Measurements from ENCODE around the gene SCG5. TPM values are rescaled to one million over a fixed set of nuclear protein-coding genes. Genes with fewer than 3 reads are reported as not detected.

Gene SCG5
- total and polyA plus RNA-seq, 10 of the 15 experiments (the other 5 are each of a cell fraction or from before 2014, with no cell fraction given) = 0.13 to 0.62 (median 0.48) TPM

GRCh38 chr15:32736701-32737061, 95.2 kb downstream of the SCG5 start (continued):
- TF ChIP-seq, protein P1, sequence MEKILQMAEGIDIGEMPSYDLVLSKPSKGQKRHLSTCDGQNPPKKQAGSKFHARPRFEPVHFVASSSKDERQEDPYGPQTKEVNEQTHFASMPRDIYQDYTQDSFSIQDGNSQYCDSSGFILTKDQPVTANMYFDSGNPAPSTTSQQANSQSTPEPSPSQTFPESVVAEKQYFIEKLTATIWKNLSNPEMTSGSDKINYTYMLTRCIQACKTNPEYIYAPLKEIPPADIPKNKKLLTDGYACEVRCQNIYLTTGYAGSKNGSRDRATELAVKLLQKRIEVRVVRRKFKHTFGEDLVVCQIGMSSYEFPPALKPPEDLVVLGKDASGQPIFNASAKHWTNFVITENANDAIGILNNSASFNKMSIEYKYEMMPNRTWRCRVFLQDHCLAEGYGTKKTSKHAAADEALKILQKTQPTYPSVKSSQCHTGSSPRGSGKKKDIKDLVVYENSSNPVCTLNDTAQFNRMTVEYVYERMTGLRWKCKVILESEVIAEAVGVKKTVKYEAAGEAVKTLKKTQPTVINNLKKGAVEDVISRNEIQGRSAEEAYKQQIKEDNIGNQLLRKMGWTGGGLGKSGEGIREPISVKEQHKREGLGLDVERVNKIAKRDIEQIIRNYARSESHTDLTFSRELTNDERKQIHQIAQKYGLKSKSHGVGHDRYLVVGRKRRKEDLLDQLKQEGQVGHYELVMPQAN (conservative IDR thresholded peaks at IDR 0.05) = no peak
- TF ChIP-seq CBFB (IDR thresholded peaks at IDR 0.05; ENCODE audit: low read depth) = no peak

DNA sequence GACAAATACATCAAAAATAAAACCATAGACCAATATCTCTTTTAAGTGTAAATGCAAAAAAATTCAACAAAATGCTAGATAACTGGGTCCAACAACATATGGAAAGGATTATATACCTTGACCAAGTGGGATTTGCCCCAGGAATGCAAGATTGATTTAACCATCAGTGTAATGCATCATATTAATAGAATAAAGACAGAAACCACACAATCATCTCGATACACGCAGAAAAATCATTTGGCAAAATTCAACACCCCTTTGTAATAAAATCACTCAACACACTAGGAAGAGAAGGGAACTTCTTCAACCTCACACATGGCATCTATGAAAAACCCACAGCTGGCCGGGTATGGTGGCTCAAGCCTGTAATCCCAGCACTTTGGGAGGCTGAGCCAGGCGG, 95.8 kb downstream of the SCG5 start:
- no TSS peak for BruUV-seq (replicated peaks)
- 24% methylated on average over 4 of the region's 4 CpGs for WGBS (ENCODE audit: insufficient coverage, insufficient replicate concordance, low lambda C conversion rate, missing lambda C conversion rate)
- H2AFZ ChIP-seq (ENCODE audit: control insufficient read depth, low read depth, low read length) = no peak overlapping the region
- FAIRE-seq (no peak), DNase-seq (ENCODE audit: low read depth, low spot score) (no peak), ATAC-seq (no peak)
- H3K9ac ChIP-seq (ENCODE audit: control insufficient read depth, insufficient read depth, low read length) = no peak overlapping the region
- no peaks in the 10 kb centered on the region for H3K36me3 ChIP-seq (ENCODE audit: control insufficient read depth in 2 of 2, insufficient read depth in 2 of 2, low read length in 1 of 2)
- H3K27me3 ChIP-seq (replicated peaks in 1 of 2; ENCODE audit: control insufficient read depth in 2 of 2, insufficient read depth in 2 of 2, low read length in 1 of 2) = peaks cover 0 to 1% of the 10 kb centered on the region in 2 experiments; a peak in 1 of 4 replicates
- H3K9me3 ChIP-seq (replicated peaks; ENCODE audit: control insufficient read depth, insufficient read depth, low read length) = no peaks in the 10 kb centered on the region
- no peak overlapping the region for H3K4me2 ChIP-seq (ENCODE audit: control insufficient read depth, insufficient read depth)
- H4K20me1 ChIP-seq (ENCODE audit: control insufficient read depth, insufficient read depth) = no peaks in the 10 kb centered on the region
- ChIA-PET SMC1A (ENCODE audit: uncharacterized antibody, unreplicated experiment) (no interaction called here), POLR2A (no interaction called here), CTCF (no interaction called here), RAD21 (ENCODE audit: unreplicated experiment) (no interaction called here)
- intact Hi-C loops (cut with micrococcal nuclease; ENCODE audit: unreplicated experiment) = no loop called here
- H3K27ac ChIP-seq (ENCODE audit: control insufficient read depth, insufficient read depth) = no peak overlapping the region
- H3K4me1 ChIP-seq (ENCODE audit: control insufficient read depth, insufficient read depth, low read length) = no peaks in the 10 kb centered on the region
- no peak overlapping the region for H3K4me3 ChIP-seq
- no peaks in the 10 kb centered on the region for H3K79me2 ChIP-seq (ENCODE audit: control insufficient read depth, insufficient read depth, low read length)
- in situ Hi-C loops (cut with MboI) = no loop called here
- TF ChIP-seq ZNF622 (IDR thresholded peaks at IDR 0.05) (no peak), BACH1 (IDR thresholded peaks at IDR 0.05; ENCODE audit: borderline replicate concordance) (no peak), TARDBP (IDR thresholded peaks at IDR 0.05; ENCODE audit: borderline replicate concordance) (no peak), STAT1 (conservative IDR thresholded peaks at IDR 0.05) (no peak), RELB (IDR thresholded peaks at IDR 0.05; ENCODE audit: low read depth) (no peak), RCOR1 (conservative IDR thresholded peaks at IDR 0.05; ENCODE audit: low read depth, low read length) (no peak), NFYA (IDR thresholded peaks at IDR 0.05; ENCODE audit: borderline replicate concordance, low read depth, low read length) (no peak), HDAC6 (IDR thresholded peaks at IDR 0.05; ENCODE audit: unreplicated experiment) (no peak), RBBP5 (conservative IDR thresholded peaks at IDR 0.05) (no peak), EGR1 (IDR thresholded peaks at IDR 0.05; ENCODE audit: borderline replicate concordance in 1 of 2, low read depth in 2 of 2, low read length in 2 of 2) (no peak), NR2C2 (IDR thresholded peaks at IDR 0.05; ENCODE audit: borderline replicate concordance, control insufficient read depth, insufficient read length, low read depth) (no peak), BRCA1 (IDR thresholded peaks at IDR 0.05; ENCODE audit: low read depth, low read length) (no peak)
- TF ChIP-seq, protein P2, sequence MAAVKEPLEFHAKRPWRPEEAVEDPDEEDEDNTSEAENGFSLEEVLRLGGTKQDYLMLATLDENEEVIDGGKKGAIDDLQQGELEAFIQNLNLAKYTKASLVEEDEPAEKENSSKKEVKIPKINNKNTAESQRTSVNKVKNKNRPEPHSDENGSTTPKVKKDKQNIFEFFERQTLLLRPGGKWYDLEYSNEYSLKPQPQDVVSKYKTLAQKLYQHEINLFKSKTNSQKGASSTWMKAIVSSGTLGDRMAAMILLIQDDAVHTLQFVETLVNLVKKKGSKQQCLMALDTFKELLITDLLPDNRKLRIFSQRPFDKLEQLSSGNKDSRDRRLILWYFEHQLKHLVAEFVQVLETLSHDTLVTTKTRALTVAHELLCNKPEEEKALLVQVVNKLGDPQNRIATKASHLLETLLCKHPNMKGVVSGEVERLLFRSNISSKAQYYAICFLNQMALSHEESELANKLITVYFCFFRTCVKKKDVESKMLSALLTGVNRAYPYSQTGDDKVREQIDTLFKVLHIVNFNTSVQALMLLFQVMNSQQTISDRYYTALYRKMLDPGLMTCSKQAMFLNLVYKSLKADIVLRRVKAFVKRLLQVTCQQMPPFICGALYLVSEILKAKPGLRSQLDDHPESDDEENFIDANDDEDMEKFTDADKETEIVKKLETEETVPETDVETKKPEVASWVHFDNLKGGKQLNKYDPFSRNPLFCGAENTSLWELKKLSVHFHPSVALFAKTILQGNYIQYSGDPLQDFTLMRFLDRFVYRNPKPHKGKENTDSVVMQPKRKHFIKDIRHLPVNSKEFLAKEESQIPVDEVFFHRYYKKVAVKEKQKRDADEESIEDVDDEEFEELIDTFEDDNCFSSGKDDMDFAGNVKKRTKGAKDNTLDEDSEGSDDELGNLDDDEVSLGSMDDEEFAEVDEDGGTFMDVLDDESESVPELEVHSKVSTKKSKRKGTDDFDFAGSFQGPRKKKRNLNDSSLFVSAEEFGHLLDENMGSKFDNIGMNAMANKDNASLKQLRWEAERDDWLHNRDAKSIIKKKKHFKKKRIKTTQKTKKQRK (IDR thresholded peaks at IDR 0.05; ENCODE audit: low read depth, low read length) = no peak
- TF ChIP-seq, protein P1 (conservative IDR thresholded peaks at IDR 0.05) = no peak
